ENCODE results near the gene HDGFL2.

The HDGFL2 gene

DNA sequence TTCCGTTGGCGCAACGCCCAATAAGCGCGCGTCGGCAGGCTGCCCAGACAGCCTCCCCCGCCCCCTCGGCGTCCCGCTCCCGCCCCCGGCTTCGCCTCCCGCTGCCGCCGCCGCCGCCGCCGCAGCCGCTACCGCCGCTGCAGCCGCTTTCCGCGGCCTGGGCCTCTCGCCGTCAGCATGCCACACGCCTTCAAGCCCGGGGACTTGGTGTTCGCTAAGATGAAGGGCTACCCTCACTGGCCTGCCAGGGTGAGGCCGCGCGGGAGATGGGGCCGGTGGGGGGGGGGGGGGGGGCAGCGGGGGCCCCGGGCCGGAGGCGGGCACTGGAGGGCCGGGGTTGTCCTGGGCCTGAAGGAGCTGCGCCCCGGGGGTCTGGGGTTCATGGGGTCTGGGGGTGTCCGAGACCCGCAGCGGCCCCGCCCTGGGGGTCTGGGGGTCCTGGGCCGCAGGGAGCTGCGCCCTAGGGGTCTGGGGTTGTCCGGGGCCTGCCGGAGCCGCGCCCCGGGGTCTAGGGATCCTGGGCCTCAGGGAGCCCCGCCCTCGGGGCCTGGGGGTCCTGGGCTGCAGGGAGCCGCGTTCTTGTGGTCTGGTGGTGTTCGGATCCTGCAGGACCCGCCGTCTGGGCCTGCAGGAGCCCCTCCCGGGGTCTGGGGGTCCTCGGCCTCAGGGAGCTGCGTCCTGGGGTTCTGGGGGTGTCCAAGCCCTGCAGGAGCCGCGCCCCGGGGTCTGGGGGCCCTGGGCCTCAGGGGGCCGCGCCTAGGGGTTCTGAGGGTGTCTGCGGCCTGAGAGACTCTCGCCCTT, at the start of gene HDGFL2:
TSS of gene HDGFL2 (plus strand) at position 124 of the 801 bp plus-strand sequence. CDS start at position 178, 54 bp downstream.
- no peak for DNase-seq (ENCODE audit: low read depth)

DNA sequence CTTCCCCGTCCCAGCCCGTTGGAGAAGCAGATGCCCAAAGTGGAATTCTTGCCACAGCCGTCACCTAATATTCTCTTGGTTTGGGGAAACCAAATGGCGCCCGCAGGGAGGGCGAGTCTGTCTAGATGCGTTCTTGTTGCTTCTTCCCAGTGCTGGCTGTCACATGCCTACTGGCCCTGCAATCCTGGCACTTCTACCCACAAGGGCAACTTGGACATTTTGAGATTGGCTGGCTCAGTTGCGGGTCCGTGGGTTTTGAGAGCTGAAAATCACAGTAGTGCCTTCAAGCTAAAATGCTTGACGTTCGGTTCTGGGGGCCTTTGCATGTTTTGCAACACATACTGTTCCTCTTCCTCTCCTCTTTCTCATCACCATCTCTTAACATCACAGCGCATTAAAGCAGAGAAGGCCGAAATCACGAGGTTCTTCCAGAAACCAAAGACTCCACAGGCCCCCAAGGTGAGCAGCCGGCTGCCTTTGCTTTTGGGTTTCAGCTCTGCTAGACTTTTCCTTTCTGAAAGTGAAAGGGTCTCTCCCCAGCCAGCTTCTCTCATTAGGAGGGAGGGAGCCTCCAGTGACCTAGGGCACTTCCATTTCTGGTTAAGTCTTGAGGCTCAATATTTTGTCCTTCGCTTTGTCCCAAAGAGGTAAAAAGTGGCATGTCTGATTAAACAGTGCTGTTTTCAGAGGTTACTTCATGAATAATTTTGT, 48.5 kb upstream of the HDGFL2 start:
- no peak for DNase-seq (ENCODE audit: low read depth)

DNA sequence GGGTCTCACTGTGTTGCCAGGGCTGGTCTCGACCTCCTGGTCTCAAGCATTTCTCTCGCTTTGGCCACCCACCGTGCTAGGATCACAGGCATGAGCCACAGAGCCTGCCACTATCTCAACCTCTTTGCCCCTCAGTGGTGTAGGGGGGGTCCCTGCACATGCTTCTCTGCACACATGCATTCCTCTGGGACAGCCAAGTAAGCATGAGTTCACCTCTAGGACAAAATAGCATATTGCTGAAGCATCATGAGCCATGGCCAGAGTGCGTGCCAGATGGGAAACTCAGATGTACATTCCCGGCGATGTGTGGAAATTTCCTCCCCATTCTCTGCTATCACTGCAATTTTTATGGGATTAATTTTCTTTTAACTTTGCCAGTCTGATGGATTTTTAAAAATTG, 46.6 kb upstream of the HDGFL2 start:
- DNase-seq (ENCODE audit: low read depth): no peak

DNA sequence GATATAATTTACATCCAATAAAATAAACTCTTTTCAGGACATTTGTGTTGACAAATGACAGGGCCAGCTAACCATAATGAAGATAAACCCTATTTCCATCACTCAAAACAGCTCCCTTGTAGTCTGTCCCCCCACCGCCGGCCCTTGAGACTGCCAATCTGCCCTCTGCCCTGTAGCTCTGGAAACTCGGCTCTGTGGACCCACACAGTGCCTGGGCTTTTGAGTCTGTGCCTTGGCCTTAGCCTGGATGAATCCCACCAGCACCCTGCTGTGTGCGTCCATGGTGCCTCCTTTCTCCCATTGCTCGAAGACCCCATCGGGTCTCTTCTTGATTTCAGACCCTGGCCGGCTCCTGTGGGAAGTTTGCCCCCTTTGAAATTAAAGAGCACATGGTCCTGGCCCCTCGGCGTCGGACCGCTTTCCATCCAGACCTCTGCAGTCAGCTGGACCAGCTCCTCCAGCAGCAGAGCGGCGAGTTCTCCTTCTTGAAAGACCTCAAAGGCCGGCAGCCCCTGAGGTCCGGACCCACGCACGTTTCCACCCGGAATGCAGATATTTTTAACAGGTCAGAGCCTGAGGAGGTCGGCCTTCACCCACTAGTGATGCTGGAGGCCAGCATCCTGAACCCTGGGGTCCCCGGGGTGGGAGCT, 43.6 kb upstream of the HDGFL2 start:
- DNase-seq (ENCODE audit: low read depth): no peak

DNA sequence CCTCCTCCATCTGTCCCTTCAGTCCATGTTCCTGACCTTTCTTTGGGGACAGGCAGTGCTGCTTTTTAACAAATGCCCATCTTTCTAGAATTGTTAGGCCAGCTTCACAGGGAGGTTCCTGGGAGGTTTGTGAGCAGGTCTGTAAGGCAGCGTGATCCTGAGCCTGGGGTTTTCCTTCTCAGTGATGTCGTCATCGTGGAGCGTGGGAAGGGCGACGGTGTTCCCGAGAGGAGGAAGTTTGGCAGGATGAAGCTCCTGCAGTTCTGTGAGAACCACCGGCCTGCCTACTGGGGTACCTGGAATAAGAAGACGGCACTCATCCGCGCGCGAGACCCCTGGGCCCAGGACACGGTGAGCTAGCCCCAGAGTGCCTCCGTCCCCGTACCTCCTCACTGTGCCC, 42.8 kb upstream of the HDGFL2 start:
- no peak for DNase-seq (ENCODE audit: low read depth)

DNA sequence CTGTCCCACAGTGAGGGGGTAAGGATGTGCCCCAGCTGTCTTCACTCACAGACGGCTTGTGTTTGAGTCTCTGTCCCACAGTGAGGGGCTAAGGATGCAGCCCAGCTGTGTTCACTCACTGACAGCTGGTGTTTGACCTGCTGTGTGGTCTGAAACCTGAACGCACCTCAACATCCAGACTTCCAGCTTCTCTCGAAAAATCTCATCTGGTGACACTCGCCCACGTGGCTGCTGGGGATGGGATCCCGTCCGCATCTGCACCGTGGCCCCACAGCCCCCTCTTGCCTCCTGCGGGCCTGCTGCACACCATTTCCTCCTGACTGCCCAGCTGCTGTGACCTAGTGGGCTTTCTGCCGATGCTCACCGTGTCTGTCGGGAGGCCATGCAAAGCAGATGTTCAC, 42.3 kb upstream of the HDGFL2 start:
- no peak for DNase-seq (ENCODE audit: low read depth)

DNA sequence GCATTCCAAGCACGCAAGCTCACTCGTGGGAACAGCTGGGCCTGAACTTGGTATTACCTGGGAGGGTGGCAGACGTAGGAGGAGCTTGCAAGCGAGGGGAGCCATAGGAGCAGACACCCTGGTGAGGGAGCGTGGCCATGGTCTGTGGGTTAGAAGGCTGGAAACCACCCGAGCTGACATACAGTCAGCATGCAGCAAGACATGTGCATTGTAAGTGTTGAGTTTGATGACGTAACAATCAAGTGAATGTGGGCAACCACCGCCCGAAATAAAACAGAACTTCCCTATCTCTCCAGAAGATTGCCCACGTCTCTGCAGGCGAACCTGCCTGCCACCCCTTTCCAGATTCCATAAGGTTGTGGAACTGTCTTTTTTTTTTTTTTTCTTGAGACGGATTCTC, 41.3 kb upstream of the HDGFL2 start:
- DNase-seq (ENCODE audit: low read depth): no peak

DNA sequence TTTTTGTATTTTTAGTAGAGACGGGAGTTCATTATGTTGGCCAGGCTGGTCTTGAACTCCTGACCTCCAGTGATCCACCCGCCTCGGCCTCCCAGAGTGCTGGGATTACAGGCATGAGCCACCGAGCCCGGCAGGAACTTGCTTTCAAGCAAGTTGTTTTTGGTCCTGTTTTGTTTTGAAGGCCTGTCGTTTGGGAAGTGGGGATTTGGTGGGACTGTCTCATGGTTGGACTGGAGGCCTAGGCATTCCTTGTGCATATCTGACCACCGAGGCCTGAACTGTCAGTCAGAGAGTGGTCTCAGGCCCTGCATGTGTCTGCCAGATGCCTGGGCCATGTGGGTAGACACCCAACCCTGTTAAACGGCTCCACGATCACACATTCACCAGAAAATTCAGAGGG, 40.8 kb upstream of the HDGFL2 start:
- no peak for DNase-seq (ENCODE audit: low read depth)

DNA sequence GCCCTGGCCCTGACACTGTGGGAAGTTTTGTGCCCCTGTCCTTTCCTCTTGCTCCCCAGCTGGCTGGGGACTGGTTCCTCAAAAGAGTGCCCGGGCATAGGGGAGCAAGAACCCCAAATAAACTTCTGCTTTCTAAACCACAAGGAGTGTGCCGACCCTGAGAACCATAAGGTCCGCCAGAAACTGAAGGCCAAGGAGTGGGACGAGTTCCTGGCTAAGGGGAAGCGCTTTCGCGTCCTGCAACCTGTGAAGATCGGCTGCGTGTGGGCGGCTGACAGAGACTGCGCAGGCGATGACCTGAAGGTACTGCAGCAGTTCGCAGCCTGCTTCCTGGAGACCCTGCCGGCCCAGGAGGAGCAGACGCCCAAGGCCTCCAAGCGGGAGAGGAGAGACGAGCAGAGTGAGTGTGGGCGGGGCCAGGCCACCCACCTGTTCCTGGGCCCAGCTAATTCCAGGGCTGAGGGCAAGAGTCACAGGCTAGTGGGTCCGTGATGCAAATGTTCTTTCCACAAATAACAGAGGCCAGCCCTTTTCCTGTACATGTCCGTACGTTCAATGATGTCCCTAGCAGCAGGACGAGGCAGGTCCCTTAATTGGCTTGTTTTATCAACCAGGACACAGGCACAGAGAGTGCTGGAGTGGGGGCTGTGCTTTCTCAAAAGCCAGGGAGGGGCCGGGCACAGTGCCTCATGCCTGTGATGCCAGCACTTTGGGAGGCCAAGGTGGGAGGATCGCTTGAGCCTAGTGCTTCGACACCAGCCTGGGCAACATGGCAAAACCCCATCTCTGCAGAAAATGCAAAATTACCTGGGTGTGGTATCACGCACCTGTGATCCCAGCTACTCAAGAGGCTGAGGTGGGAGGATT, 40.1 kb upstream of the HDGFL2 start:
- DNase-seq (ENCODE audit: low read depth): no peak

DNA sequence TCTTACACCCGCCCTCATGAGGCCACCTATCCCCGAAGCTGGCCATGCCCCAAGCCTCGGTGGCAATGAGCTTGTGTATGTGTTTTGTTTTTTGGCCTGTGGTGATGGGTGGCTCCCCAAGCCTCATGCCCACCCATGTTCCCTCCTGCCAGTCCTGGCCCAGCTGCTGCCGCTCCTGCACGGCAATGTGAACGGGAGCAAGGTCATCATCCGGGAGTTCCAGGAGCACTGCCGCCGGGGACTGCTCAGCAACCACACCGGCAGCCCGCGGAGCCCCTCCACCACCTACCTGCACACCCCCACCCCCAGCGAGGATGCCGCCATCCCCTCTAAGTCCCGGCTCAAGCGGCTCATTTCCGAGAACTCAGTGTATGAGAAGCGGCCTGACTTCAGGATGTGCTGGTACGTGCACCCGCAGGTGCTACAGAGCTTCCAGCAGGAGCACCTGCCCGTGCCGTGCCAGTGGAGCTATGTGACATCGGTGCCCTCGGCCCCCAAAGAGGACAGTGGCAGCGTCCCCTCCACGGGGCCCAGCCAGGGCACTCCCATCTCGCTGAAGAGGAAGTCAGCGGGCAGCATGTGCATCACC, 39.1 kb upstream of the HDGFL2 start:
- DNase-seq (ENCODE audit: low read depth): no peak

DNA sequence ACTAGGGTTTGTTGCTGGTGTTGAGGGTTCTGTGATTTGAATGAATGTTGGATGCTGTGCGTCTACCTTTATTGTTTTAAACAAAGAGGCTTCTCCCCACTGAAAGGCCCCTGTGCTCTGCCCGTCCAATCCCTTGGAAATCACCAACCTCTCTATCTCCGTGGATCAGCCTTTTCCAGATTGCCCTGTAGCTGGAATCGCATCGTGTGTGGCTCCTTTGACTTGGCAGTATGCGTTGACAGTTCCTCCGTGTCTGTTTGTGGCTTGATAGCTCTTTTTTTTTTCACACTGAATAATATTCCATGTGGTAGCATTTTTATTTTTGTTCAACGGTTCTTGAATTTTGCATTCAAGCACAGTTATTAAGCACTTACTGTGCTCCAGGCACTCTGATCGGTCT, 37.7 kb upstream of the HDGFL2 start:
- no peak for DNase-seq (ENCODE audit: low read depth)

DNA sequence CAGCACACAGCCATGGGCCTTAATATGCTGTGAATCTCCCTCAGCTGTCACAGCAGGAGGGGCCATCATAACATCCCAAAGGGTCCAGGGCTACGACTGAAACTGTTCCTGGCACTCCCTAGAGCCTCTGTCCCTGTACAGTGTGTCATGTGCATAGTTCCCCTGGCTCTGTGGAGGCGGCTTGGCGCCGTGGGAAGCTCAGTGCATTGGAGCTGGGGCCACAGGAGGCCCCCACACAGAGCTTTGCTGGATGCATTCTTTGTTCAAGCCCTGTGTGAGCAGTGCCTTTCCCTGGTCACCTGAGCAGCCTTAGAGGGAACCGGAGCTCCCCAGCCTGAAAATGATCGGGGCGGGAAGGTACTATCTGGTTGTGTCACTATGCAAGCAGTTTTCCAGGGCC, 35.9 kb upstream of the HDGFL2 start:
- no peak for DNase-seq (ENCODE audit: low read depth)

DNA sequence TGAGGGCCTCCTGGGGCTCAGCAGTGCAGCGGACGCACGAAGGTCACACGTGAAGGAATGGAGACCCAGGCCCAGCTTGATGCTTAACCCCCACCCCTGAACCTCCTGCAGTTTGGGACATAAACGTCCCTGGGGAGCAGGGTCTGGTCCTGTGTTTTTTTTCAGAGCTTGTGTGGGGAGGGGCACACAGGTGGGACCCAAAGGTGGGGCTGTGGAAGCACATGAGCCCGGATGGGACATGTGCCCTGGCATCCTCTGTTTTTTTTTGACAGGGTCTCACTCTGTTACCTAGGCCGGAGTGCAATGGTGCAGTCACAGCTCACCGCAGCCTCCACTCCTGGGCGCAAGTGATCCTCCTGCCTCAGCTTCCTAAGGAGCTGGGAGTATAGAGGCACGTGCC, 35.0 kb upstream of the HDGFL2 start:
- no peak for DNase-seq (ENCODE audit: low read depth)

DNA sequence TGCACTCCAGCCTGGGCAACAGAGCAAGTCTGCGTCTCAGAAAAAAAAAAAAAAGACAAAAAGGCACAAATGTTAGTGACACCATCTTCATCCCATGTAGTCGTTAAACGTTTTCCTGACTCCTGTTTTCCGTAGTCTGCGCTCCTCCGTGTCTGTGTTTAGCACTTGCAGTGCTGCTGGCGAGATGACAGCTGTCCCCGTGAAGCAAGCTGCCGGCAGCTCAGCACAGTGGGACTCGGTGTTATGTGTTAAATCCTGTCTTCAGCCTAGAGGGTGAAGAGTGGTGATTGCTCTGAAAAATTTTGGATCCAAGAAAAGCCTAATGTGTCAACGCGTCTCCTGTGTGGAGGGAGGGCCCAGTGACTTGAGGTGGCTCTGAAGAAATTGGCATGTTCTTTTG, 32.9 kb upstream of the HDGFL2 start:
- DNase-seq (ENCODE audit: low read depth): no peak

DNA sequence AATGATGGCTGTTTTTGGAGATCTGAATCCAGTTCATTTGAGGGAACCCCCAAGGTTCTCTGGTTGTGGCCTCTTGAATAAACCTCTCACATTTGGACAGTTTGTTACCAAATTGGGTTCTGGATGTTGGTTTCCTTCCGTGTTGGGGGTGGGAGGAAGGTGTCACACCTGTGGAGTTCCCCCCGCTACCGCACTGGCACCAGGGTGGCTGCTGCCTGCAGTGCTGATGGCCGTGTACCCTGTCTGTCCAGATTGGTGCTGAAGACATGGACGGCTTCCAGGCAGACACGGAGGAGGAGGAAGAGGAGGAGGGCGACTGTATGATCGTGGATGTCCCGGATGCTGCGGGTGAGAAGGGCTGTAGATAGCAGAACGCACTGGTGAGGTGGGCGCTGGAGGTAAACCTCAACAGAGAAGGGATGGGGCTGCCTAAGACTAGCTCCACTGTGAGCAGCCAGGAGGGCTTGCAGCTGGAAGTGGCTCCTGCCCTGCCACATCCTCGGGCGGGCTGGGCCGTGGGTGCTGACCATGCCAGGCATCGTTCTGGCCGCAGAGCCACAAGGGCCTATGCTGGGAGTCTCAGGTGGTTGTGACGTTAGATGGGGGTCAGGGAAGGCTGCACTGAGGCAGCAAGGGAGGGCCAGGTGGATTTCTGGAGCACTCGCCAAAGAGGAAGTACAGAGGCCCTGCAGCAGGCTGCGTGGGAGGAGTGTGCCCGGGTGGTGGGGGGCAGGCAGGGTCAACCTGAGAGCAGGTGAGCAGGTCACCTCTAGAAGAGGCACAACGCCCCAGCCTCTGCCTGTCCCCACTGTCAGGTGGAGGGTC, 29.9 kb upstream of the HDGFL2 start:
- DNase-seq (ENCODE audit: low read depth): no peak

DNA sequence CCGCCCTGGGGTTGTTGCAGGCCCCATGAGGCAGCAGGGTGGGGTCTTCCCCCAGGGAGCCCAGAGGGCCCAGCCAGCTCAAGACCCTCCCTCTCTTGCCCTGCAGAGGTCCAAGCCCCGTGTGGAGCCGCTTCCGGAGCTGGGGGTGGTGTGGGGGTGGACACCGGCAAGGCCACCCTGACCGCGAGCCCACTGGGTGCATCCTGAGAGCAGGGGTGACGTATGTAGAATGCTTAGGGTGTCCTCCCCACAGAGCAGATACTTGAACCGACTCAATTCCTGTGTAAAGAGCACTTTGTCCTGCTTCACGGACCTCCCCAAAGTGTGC, 29.3 kb upstream of the HDGFL2 start:
- DNase-seq (ENCODE audit: low read depth): no peak

DNA sequence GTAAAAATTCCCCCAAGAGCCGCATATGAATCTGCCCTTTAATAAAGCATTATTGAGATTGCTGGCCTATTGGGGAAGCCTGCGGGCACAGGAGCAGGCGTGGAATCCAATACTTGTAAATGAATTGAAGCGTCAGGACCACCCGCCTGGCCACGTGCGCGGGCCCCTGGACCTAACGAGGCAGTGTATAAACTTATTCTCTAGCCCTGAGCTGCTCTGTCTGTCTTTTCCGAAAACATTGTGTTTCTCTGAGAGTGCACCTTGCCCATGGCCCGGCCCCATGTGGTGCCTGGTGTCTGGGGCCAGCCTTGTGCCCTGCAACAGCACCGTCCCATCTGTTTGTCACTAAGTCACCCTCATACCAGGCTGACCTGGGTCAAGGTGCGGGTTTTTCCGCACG, 28.9 kb upstream of the HDGFL2 start:
- DNase-seq (ENCODE audit: low read depth): no peak

DNA sequence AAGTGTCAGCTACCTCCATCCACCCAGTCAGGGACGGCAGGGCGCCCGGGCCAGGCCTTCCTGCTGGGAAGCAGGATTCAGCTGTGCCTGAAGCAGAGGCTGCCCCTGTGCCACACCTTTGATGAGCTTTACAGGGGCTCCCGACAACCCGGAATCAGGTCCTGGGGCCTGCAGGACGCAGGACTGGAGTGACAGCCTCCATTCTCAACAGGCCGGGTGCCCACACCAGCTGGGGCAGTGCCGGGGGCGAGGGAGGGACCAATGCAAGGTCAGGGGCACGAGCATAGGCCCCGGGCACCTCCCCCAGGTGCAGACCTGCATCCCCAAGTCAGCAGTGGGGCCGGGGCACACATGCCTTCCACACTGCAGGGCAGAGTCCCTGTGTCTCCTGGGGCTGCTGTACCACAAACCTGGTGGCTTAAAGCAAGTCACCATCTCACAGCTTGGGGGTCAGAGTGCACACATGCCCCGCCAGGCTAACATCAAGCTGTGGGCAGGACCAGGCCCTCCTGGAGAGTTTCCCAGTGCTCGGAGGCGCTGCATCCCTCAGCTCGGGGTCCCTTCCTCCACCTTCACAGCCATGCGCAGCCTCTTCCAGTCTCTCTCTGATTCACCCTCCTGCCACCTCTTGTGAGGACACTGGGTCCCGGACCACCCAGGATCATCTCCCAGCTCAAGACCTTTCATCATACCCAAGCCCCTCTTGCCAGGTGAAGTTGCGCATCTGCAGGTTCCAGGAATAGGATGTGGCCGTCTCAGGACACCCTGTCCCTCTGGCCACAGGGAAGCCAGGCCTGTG, 27.9 kb upstream of the HDGFL2 start:
- no peak for DNase-seq (ENCODE audit: low read depth)

DNA sequence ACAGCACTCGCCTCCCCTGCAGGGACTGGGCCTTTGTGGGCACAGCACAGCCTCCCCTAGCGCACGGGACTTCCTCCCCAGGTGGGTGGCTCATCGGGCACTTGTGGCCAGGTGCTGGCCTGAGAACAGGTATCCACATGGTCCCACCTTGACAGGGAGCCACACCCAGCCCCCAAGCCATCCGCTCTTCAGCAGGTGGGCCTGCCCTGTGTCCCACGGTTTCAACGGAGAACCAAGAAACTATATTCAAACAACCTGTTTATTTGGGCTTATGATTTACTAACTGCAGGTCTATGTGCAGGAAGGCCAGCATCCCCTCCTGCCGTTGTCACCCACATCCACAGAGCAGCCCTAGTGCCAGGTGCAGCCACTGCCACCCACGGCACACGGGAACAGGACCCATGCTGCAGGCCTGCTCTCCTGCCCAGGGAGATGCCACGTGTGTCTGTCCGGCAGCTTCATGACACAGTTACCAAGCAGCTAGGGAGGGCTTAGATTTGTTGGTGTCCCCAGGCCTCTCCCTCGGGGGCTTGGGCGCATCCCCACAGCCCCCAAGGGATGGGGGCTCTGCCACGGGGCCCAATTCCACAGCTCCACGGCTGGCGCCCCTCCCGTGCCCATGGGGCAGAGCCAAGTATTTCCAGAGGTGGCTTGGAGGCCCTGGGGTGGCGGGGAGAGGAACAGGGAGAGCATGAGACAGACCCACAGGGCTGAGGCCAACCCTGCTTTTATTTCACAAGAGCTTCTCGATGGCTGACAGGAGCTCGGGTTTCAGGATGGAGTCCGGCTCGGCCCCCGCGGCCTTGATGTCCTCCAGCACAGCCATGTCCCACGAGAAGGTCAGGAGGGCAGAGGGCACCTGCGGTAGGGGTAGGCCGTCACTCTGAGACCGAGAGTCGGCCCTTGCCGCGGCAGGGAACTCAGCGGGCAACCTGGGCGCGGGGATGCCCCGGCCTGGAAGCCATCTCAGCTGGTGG, 27.0 kb upstream of the HDGFL2 start:
- DNase-seq (ENCODE audit: low read depth): no peak
